Ishikawa (cell line): ENCODE data around the gene KCNN3.

Experiments used
- CEBPB ChIP-seq: IDR thresholded peaks from 2 replicates; pipeline ENCODE4 v1.6.1; 2012
- CREB1 ChIP-seq: IDR thresholded peaks from 2 replicates; pipeline ENCODE4 v1.6.1; 2012; ENCODE audit warnings: low read depth
- EGR1 ChIP-seq: IDR thresholded peaks from 2 replicates; pipeline ENCODE4 v1.6.1; 2012
- EP300 ChIP-seq: IDR thresholded peaks from 2 replicates; pipeline ENCODE4 v1.6.1; 2012; ENCODE audit warnings: borderline replicate concordance
- FOXM1 ChIP-seq: IDR thresholded peaks from 2 replicates; pipeline ENCODE4 v1.6.1; 2012; ENCODE audit warnings: low read depth, borderline replicate concordance
- NFIC ChIP-seq: IDR thresholded peaks from 2 replicates; pipeline ENCODE4 v1.6.1; 2012
- RAD21 ChIP-seq: IDR thresholded peaks from 2 replicates; pipeline ENCODE4 v1.6.1; 2012; ENCODE audit warnings: low read depth
- REST ChIP-seq: IDR thresholded peaks from 2 replicates; pipeline ENCODE4 v1.6.1; 2012; ENCODE audit warnings: low read depth, mild to moderate bottlenecking
- TAF1 ChIP-seq: IDR thresholded peaks from 2 replicates; pipeline ENCODE4 v1.6.1; 2012; ENCODE audit warnings: low read depth, mild to moderate bottlenecking
- TCF12 ChIP-seq: IDR thresholded peaks from 2 replicates; pipeline ENCODE4 v1.6.1; 2012; ENCODE audit warnings: low read depth
- TEAD4 ChIP-seq: IDR thresholded peaks from 2 replicates; pipeline ENCODE4 v1.6.1; 2012
- YY1 ChIP-seq: IDR thresholded peaks from 2 replicates; pipeline ENCODE4 v1.6.1; 2012; ENCODE audit warnings: low read depth
- ZBTB7A ChIP-seq: IDR thresholded peaks from 2 replicates; pipeline ENCODE4 v1.6.1; 2012; ENCODE audit warnings: low read depth
- TF ChIP-seq, protein P1 (sequence below): IDR thresholded peaks from 2 replicates; pipeline ENCODE4 v1.6.1; 2012
- TF ChIP-seq, protein P2 (sequence below): IDR thresholded peaks from 2 replicates; pipeline ENCODE4 v1.6.1; 2012

Gene KCNN3

DNA sequence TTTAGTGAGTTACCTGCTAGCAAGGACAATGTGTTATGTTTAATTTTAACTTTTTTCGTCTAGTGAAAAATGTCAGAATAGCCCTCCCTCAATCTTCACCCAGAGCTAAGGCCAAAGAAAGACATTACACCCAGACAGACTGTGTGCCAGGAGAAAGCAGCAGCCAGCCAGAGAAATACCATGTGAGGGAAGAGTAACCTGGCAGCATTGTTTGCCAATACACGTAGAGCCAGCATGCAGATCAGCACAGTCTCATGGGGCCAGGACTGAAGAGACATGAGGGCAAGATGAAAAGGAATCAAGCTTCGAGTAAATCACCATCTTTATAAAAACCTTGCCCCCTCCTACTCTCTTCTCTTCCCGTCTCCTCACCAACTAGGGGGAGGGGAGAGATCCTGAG lies 173.6 kb downstream of the KCNN3 start:
- no peak for TF ChIP-seq TAF1
- TF ChIP-seq YY1, result no peak
- no peak for TF ChIP-seq TCF12
- TF ChIP-seq TEAD4, result no peak
- no peak for TF ChIP-seq EGR1
- no peak for TF ChIP-seq RAD21
- TF ChIP-seq CEBPB, result no peak
- no peak for TF ChIP-seq EP300
- TF ChIP-seq, protein P1, sequence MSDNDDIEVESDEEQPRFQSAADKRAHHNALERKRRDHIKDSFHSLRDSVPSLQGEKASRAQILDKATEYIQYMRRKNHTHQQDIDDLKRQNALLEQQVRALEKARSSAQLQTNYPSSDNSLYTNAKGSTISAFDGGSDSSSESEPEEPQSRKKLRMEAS, result no peak

- no peak for TF ChIP-seq TAF1
- TF ChIP-seq YY1, result no peak
- TF ChIP-seq, protein P1, result no peak
- no peak for TF ChIP-seq EP300
- TF ChIP-seq REST, result no peak
- TF ChIP-seq EGR1, result no peak
- no peak for TF ChIP-seq TEAD4
- TF ChIP-seq RAD21, result 0 out of 2 replicates have a peak, but pooled peaks have one; percentile 2
- no peak for TF ChIP-seq NFIC
These were observed 174.1 kb downstream of the KCNN3 start for GRCh38 chr1:154695985-154696384.

GRCh38 chr1:154694995-154695394 lies 175.1 kb downstream of the KCNN3 start:
- no peak for TF ChIP-seq ZBTB7A
- no peak for TF ChIP-seq CEBPB
- no peak for TF ChIP-seq TAF1
- no peak for TF ChIP-seq RAD21
- no peak for TF ChIP-seq FOXM1
- TF ChIP-seq, protein P1, result no peak
- no peak for TF ChIP-seq NFIC
- no peak for TF ChIP-seq YY1
- no peak for TF ChIP-seq EGR1
- TF ChIP-seq TCF12, result no peak
- no peak for TF ChIP-seq EP300

GRCh38 chr1:154689083-154689482 lies 181.0 kb downstream of the KCNN3 start:
- TF ChIP-seq FOXM1 (no peak), TEAD4 (no peak), EP300 (no peak), NFIC (no peak), ZBTB7A (no peak), EGR1 (no peak), CEBPB (no peak), CREB1 (no peak), TAF1 (no peak), RAD21 (no peak), REST (no peak), YY1 (no peak), TCF12 (no peak)
- TF ChIP-seq, protein P1, result no peak
- TF ChIP-seq, protein P2, sequence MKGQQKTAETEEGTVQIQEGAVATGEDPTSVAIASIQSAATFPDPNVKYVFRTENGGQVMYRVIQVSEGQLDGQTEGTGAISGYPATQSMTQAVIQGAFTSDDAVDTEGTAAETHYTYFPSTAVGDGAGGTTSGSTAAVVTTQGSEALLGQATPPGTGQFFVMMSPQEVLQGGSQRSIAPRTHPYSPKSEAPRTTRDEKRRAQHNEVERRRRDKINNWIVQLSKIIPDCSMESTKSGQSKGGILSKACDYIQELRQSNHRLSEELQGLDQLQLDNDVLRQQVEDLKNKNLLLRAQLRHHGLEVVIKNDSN, result no peak

- TF ChIP-seq, protein P1, result no peak
These were observed 183.6 kb downstream of the KCNN3 start for GRCh38 chr1:154686507-154686906.

DNA sequence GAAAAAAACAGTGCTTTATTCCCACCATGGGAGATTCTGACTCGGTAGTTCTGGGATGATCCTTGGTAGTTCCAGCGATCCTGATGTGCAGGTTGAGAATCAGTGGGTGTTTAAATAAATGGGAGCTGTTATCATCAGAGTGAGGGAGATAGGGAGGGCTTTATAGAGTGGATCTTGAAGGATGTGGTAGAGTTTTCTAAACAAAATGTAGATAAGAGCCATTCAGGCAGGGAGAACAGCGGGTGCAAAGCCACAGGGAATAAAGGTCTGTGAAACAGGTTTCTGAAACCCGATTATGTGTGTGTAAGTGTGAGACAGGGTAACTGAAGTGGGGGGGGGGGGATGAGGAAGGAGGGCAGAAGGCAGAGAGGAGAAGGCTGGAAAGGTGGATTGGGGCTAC lies 186.3 kb downstream of the KCNN3 start:
- TF ChIP-seq YY1, result no peak
- TF ChIP-seq, protein P1, result no peak
- no peak for TF ChIP-seq TAF1
- TF ChIP-seq CREB1, result no peak
- no peak for TF ChIP-seq ZBTB7A
- TF ChIP-seq EGR1, result no peak
- no peak for TF ChIP-seq RAD21
- TF ChIP-seq TEAD4, result no peak
- TF ChIP-seq FOXM1, result no peak
- no peak for TF ChIP-seq REST
- no peak for TF ChIP-seq EP300
- TF ChIP-seq, protein P2, result no peak
